ENCODE measurements around the gene ATAD3A. TPM values are rescaled to one million over a fixed set of nuclear protein-coding genes. Genes with fewer than 3 reads are reported as not detected.
A peak's percentile ranks its signal among the peaks of the same experiment; 100 is the strongest.

The ATAD3A gene
- total and polyA plus RNA-seq, 9 of the 15 experiments (the other 6 are each of a cell fraction or from before 2014, with no cell fraction given) = 0.10 to 173 (median 36.7) TPM

- TF ChIP-seq SUPT5H (IDR thresholded peaks at IDR 0.05) (0 out of 2 replicates have a peak, but pooled peaks have one; percentile 10), ZNF175 (CRISPR knock-in tag; IDR thresholded peaks at IDR 0.05; ENCODE audit: low read depth) (no peak), POLR2G (IDR thresholded peaks at IDR 0.05; ENCODE audit: low read depth, low read length) (peak; percentile 53)
- Histone ChIP-seq H3K4me3 (no peak overlapping the region), H3K4me1 (replicated peaks in 1 of 2; ENCODE audit: control insufficient read depth in 2 of 2, insufficient read depth in 2 of 2, low read length in 2 of 2) (peaks cover 0 to 30% of the 10 kb centered on the region in 2 experiments; a peak in 3 of 5 replicates), H3K79me2 (ENCODE audit: control insufficient read depth, insufficient read depth, low read length) (peaks cover 50% of the 10 kb centered on the region), H4K20me1 (replicated peaks; ENCODE audit: control insufficient read depth, insufficient read depth, low read length) (no peaks in the 10 kb centered on the region; the same call in 1 of the 2 replicates), H3K27ac (ENCODE audit: extremely low read depth, low read depth, low read length) (no peak overlapping the region), H3K4me2 (ENCODE audit: insufficient read depth, low read length) (no peak overlapping the region), H3K9me3 (replicated peaks; ENCODE audit: control insufficient read depth, insufficient read depth, low read depth, low read length) (no peaks in the 10 kb centered on the region), H3K9me1 (ENCODE audit: control insufficient read depth, insufficient read depth, low read length) (no peaks in the 10 kb centered on the region), H3K27me3 (ENCODE audit: control insufficient read depth in 2 of 2, insufficient read depth in 2 of 2, low read length in 2 of 2) (no peaks in the 10 kb centered on the region; a peak in 1 of 5 replicates), H3K36me3 (ENCODE audit: control insufficient read depth, insufficient read depth, low read length) (peaks cover 61% of the 10 kb centered on the region), H2AFZ (ENCODE audit: low read depth, low read length) (no peak overlapping the region), H3K9ac (ENCODE audit: insufficient read depth in 1 of 2, low read depth in 2 of 2, low read length in 2 of 2) (no peak overlapping the region)
- ChIA-PET CTCF (ENCODE audit: low intra/inter-chr PET ratio) (no interaction called here), POLR2A (no interaction called here)
- intact Hi-C loops (cut with micrococcal nuclease) (no loop called here), in situ Hi-C loops (cut with MboI) (no loop called here)
- DNase-seq (ENCODE audit: extremely low read depth in 1 of 4, low spot score in 3 of 4) (no peak), ATAC-seq (no peak), FAIRE-seq (no peak)
- 97% methylated on average over 22 of the region's 22 CpGs for WGBS (ENCODE audit: insufficient coverage, low coverage, missing lambda C conversion rate)
- BruUV-seq (replicated peaks) = no TSS peak
Observed at GRCh38 chr1:1477206-1477605, 34.8 kb upstream of the ATAD3A start.

GRCh38 chr1:1479547-1480487 lies 32.1 kb upstream of the ATAD3A start:
- no peaks in the 10 kb centered on the region for H3K9me1 ChIP-seq (ENCODE audit: control insufficient read depth, insufficient read depth, low read length)
- no peaks in the 10 kb centered on the region for H4K20me1 ChIP-seq (replicated peaks; ENCODE audit: control insufficient read depth, insufficient read depth, low read length)
- no peak overlapping the region for H3K27ac ChIP-seq (ENCODE audit: extremely low read depth, low read depth, low read length)
- no peaks in the 10 kb centered on the region; a peak in 2 of 5 replicates for H3K27me3 ChIP-seq (ENCODE audit: control insufficient read depth in 2 of 2, insufficient read depth in 2 of 2, low read length in 2 of 2)
- no peak overlapping the region for H3K4me2 ChIP-seq (ENCODE audit: insufficient read depth, low read length)
- no peak for FAIRE-seq
- H3K4me3 ChIP-seq = no peak overlapping the region
- peaks cover 26% of the 10 kb centered on the region for H3K79me2 ChIP-seq (ENCODE audit: control insufficient read depth, insufficient read depth, low read length)
- no peaks in the 10 kb centered on the region for H3K9me3 ChIP-seq (replicated peaks; ENCODE audit: control insufficient read depth, insufficient read depth, low read depth, low read length)
- no peak for ATAC-seq
- no TSS peak for BruUV-seq (replicated peaks)
- no peak overlapping the region; a peak in 1 of 4 replicates for H3K9ac ChIP-seq (ENCODE audit: insufficient read depth in 1 of 2, low read depth in 2 of 2, low read length in 2 of 2)
- 95% methylated on average over 37 of the region's 42 CpGs for WGBS (ENCODE audit: insufficient coverage, low coverage, missing lambda C conversion rate)
- ChIA-PET CTCF (ENCODE audit: low intra/inter-chr PET ratio) (no interaction called here), POLR2A (no interaction called here)
- DNase-seq (ENCODE audit: extremely low read depth in 1 of 4, low spot score in 3 of 4) = peak in 1 of 4 experiments; percentile 35
- in situ Hi-C loops (cut with MboI) = no loop called here
- no peak overlapping the region for H2AFZ ChIP-seq (ENCODE audit: low read depth, low read length)
- intact Hi-C loops (cut with micrococcal nuclease) = no loop called here
- H3K36me3 ChIP-seq (ENCODE audit: control insufficient read depth, insufficient read depth, low read length) = peaks cover 71% of the 10 kb centered on the region
- H3K4me1 ChIP-seq (replicated peaks in 1 of 2; ENCODE audit: control insufficient read depth in 2 of 2, insufficient read depth in 2 of 2, low read length in 2 of 2) = peaks cover 0 to 18% of the 10 kb centered on the region in 2 experiments; a peak in 1 of 5 replicates
- TF ChIP-seq CCAR2 (IDR thresholded peaks at IDR 0.05; ENCODE audit: low read depth, low read length) (peak; percentile 90), PCBP1 (IDR thresholded peaks at IDR 0.05; ENCODE audit: low read depth, low read length, poor library complexity, severe bottlenecking) (peak; percentile 46), SUPT5H (IDR thresholded peaks at IDR 0.05) (peak; percentile 62), SMAD2 (IDR thresholded peaks at IDR 0.05; ENCODE audit: low read depth, low read length) (no peak), RBM22 (IDR thresholded peaks at IDR 0.05; ENCODE audit: low read depth, low read length, poor library complexity, severe bottlenecking) (peak; percentile 61), EGR1 (conservative IDR thresholded peaks at IDR 0.05) (peak; percentile 49), MLX (CRISPR knock-in tag; conservative IDR thresholded peaks at IDR 0.05) (no peak), NFIC (IDR thresholded peaks at IDR 0.05) (0 out of 2 replicates have a peak, but pooled peaks have one; percentile 9), HBP1 (CRISPR knock-in tag; IDR thresholded peaks at IDR 0.05) (no peak), HLTF (IDR thresholded peaks at IDR 0.05) (no peak), POLR2A (conservative IDR thresholded peaks at IDR 0.05) (peak; percentile 60), HNRNPL (IDR thresholded peaks at IDR 0.05; ENCODE audit: low read depth, low read length) (peak; percentile 48; the same call in 1 of the 2 replicates)

Measured in K562 (cell line).